CD4-positive, alpha-beta T cell treated with Interferon alpha-2 for 1 hour (primary cell): ENCODE measurements around the gene TMEM141.

ENCODE experiments used
- DNase-seq, 2 donors: peaks; one replicate each; pipeline ENCODE4 v3.0.0-alpha.2; 2020 to 2022

TMEM141 gene

DNA sequence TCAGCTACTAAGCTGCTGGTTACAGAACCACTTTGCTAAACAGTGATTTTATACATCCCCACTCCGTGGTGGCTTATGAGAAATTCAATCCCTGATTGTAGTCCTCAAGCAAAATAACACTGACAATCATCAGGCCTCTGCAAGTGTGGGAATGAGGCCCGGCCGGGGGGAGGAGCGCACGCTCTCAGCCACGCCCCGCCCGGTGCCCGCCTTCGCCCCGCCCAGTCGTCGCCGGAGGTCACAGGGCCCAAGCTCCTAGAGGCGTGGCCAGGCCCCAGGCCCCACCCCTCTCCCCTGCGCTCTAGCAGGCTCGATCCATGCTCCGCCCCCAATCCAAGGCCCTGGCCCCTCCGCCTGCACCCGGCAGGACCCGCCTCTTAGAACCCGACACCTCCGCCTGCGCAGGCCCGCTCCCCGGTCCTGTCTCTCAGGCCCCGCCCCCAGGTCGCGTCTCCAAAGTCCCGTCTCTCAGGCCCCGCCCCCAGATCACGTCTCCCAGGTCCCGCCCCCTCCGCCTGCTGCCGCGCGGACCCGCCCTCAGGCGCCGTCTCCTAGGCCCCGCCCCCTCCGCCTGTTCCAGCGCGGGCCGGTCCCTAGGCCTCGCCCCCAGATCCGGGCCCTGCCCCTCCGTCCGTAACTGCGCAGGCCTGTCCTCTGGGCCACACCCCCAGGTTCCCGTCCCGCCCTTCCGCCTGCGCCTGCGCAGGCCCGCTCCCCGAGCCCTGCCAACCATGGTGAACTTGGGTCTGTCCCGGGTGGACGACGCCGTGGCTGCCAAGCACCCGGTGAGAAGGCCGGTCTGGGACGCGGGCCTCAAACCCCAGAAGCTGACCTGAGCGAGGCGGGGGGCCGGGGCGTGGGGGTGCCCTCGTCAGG, at the start of gene TMEM141:
TSS of gene TMEM141 (plus strand) at position 705 of the 876 bp plus-strand sequence. CDS start at position 732, 27 bp downstream.
- peak; percentile 99 to 100 for DNase-seq

DNA sequence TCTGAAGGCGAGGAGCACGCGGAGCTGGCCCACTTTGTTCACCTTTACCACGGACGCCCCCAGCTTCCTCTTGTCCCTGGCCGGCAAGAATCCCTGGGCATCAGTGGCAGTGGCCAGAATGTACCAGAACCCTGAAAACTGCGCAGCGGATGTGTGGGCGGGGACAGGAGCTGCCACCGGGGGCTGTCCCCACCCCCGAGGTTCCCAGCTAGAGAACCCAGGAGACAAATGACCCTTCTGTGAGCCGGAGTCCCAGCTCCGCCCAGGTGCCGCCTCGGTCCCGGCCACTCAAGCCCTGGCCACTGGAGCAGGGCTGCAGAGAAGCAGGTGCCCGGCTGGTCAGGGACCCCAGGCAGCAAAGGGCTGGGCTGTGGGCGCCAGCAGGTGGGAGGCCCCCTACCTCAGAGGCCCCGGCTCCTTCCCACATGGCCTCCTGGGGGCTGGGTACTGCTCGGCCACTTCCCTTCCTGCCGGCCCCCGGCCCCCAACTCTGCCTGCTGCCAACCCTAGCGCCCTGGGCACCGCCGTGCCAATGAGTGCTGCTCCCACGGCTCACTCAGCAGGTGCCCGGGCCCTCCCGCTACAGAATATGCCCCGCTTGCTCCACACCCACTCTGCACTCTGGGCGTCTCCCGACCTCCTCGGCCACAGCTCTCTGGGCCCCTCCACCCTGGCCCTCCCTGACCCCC, 49.1 kb upstream of the TMEM141 start:
- peak in 1 of 2 donors; percentile 21 for DNase-seq

- DNase-seq, result no peak
These were observed 48.4 kb upstream of the TMEM141 start, which contains the start of gene LCN10 for GRCh38 chr9:136742591-136743391. TSS of gene LCN10 (minus strand) at chr9:136742940. CDS start at chr9:136742903, 37 bp downstream.

DNA sequence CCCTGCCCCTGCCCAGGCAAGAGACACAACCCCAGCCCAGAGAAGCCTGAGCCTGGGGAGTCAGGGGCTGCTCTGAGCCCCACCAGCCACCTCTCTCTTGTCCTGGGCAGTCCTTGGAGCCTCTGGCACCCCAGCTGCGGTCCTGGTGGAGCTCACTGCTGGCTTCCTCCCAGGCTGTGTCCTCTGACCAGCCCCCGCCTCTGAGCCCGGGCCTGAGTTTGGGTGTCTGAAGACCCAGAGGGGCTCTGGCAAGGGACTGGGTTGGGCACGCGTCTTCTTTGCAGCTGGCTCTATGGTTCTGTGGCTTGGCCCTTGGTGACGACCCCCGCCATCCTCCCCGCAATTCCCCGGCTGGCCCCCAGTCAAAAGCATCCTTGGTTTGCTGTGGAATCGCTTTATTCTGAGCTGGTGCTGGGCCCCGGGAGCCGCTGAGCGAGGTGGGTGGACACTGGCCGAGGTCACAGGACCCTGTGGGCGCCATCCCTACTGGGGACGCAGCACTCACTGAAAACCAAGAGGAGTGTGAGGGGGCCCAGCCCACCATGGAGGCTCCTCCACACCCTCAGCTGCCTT, 47.4 kb upstream of the TMEM141 start:
- no peak for DNase-seq

DNA sequence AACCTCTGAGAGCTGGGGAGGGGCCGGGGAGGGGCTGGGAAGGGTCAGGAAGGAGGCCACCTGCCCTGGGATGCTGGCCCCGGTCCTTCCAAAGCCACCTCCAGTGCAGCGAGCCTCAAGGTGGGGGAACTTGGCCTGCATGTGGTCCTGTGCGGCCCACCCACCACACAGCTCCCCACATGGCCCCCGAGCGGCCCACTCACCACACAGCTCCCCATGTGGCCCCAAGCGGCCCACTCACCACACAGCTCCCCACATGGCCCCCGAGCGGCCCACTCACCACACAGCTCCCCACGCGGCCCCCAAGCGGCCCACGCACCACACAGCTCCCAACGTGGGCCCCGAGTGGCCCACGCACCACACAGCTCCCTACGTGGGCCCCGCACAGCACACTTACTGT, 46.4 kb upstream of the TMEM141 start:
- no peak for DNase-seq

DNA sequence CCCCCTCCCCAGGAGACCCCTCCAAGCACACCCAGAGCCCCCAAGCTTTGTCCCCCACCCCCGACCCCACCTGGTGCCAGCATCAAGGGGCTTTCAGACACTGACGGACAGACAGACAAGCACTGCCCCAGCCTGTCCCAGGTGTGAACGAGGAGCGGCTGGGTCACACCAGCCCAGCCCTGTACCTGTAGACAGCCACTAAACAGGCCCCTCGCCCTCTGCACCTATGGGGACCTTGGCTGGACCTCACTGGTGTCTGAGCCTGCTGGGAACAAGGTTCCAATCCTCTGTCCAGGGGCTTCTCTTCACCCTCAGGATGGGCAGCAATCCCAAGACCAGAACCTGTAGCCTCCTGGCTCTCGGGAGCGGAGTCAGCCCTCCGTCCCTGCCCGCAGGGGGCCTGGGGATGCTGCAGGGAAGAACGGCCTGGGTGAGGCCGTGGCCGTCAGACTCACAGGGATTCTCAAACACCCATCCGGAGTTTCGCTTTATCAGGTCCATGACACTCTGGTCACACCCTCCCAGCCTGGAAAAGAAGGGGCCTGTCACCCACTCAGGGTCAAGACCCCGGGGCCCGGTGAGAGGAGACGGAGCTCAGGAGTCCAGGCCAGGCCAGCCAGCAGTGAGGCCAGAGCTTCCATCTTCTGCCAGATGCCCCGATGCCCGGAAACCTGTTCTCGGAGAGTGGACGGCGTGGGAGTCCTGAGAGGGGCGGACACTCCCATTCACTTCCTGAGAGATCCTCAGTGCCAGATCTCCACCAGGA, 45.6 kb upstream of the TMEM141 start:
- DNase-seq, result no peak

- DNase-seq, result no peak
These were observed 45.0 kb upstream of the TMEM141 start for GRCh38 chr9:136746155-136746490.

GRCh38 chr9:136746621-136747020, 44.5 kb upstream of the TMEM141 start:
- no peak for DNase-seq

- DNase-seq, result no peak
These were observed 43.7 kb upstream of the TMEM141 start for GRCh38 chr9:136747161-136748060.

DNA sequence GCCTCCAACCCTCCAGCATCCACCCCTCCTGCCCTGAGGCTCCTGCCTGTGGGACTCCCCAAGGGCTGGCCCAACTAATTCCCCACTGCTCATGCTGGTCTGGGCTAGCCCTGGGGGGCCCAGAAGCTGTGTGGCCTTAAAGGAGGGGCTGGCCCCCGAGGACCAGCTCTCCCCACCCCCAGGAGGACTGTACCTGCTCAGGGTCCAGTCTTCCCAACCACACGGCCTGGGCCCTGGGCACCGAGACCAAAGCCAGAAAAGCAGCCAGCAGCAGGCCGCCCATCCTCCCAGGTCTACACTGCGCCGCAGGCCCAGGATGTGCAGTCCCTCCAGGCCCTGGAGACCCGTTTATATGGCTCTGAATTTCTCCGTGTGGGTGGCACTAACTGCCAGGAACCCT, 42.9 kb upstream of the TMEM141 start, which contains the start of gene LCN6:
TSS of gene LCN6 (minus strand) at position 325 of the 400 bp plus-strand sequence. CDS start at position 283, 42 bp downstream.
- DNase-seq, result no peak

GRCh38 chr9:136748666-136749611, 42.2 kb upstream of the TMEM141 start:
- DNase-seq, result no peak

DNA sequence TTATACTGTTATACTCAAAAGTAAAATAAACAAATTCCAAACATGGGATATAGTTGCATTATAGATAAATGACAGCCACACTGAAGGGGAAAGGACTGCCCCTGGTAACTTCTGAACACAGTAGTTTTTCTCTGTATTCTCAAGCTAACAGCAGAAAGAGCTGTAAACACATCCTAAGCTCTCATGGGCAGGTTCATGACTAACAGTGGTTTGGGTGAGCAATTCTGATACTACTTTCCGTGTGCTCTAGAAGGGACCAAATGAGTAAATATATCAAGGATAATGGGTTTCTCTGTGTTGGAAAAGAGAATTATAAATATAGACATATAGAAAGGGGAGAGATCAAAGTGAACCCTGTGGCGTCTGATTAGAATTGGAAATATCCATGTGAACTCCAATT, 40.6 kb upstream of the TMEM141 start:
- DNase-seq, result no peak

DNA sequence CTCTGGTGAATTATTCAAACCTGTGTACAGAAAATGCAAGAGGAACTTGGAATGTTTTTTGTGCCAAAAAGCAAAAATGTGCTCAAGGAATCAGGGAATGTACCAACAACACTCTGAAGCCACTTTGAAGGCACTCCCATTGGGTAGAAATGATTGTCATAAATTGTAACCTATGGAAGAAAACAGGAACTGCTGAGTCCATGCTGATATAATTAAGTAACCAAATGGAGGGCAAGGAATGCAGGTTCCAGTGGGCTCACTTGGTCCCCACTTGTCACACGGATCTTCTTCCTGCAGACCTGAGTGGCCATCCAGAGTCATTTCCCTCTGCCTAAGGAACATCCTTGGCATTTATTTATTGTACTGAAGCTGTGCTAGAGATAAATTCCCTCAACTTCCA, 39.9 kb upstream of the TMEM141 start:
- DNase-seq, result no peak

DNA sequence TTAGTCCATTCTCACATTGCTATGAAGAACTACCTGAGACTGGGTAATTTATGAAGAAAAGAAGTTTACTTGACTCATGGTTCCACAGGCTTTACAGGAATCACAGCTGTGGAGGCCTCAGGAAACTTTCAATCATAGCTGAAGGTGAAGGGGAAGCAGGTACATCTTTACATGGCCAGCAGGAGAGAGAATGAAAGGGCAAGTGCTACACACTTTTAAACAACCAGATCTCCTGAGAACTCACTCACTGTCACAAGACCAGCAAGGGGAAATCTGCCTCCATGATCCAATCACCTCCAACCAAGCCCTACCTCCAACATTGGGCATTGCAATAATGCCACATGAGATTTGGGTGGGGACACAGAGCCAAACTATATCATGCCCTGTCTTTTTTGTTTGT, 39.3 kb upstream of the TMEM141 start:
- DNase-seq, result no peak

GRCh38 chr9:136753371-136754058, 37.6 kb upstream of the TMEM141 start:
- no peak for DNase-seq

DNA sequence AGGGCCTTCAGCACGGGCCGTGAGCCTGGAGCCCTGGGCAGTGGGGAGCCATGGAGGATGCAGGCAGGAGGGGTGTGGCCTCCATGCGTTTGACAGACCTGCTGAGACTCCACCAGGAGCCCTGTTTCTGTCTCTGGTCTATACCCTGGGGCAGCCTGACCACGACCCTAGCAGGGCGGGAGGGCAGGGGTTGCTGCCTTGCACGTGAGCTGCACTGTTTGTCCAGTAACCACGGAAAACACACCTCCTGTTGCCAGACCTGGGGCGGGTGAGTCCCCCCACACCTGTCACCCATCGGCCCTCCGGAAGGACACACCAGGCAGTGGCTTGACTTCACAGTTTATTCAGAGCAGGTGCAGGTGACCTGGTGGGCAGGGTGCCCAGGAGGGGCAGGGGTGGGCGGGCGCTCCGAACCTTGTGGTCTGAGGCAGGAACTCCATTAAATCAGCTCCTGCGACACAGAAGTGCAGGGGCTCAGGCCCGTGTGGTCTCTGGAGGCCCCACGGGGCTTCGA, 37.0 kb upstream of the TMEM141 start:
- no peak for DNase-seq

DNA sequence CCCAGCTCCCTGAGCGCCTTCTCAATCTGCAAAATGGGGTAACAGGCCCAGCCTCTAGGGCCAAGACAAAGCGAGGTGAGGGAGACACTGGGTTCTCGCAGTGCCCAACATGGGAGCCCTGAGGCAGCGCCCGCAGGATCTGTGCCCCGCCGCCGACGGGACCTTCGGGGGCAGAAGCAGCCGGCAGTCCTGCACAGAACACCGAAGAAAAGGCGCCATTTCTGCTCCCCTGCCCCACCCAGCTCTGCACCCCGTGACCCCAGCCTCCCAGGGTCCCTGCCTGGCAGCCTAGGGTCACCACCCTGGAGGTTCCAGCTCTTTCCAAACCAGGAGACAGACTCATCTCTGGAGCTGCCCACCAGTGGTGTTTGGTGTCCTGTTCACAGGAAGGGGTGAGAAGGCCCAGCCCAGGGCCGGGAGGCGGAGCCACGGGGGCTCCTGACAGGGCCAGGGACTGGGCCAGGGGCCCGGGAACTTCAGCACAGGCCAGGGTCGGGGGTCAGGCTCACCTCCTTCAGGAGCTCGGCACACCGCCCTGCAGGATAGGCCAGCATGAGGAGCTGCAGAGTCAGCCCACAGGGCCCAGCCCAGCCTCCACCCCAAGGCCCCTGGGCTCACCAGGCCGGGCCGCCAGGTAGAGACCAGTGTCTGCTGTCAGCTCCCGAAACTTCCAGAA, 36.4 kb upstream of the TMEM141 start:
- DNase-seq, result no peak
